Liver (tissue), 9 donors: ENCODE measurements around the gene BRD1. TPM values are rescaled to one million over a fixed set of nuclear protein-coding genes. Genes with fewer than 3 reads are reported as not detected.

ENCODE experiments used
- DNase-seq: peaks from one replicate; pipeline ENCODE4 v3.0.0-alpha.2; 2017; ENCODE audit warnings: low spot score
- H3K27ac ChIP-seq, 2 donors: one replicate each; pipeline ENCODE4 v1.7.0; 2013; ENCODE audit warnings: inconsistent platforms in 2 of 2, low read length in 2 of 2, control low read depth in 1 of 2, low read depth in 1 of 2, mild to moderate bottlenecking in 1 of 2
- H3K27me3 ChIP-seq, 4 donors: one replicate each; pipeline versions ENCODE4 v1.6.1 to v1.7.0; 2013; ENCODE audit warnings: low read length in 3 of 4, inconsistent platforms in 1 of 4, mild to moderate bottlenecking in 1 of 4, moderate library complexity in 1 of 4; ENCODE audit not compliant: control insufficient read depth in 4 of 4, insufficient read depth in 4 of 4
- H3K36me3 ChIP-seq, 4 donors: one replicate each; pipeline versions ENCODE4 v1.6.1 to v1.7.0; 2013; ENCODE audit warnings: low read length in 3 of 4, mild to moderate bottlenecking in 3 of 4, low read depth in 1 of 4, moderate library complexity in 1 of 4; ENCODE audit not compliant: control insufficient read depth in 4 of 4, insufficient read depth in 3 of 4
- H3K4me1 ChIP-seq, 4 donors: one replicate each; pipeline versions ENCODE4 v1.6.1 to v1.7.0; 2013; ENCODE audit warnings: low read length in 3 of 4, mild to moderate bottlenecking in 3 of 4, moderate library complexity in 1 of 4; ENCODE audit not compliant: control insufficient read depth in 4 of 4, insufficient read depth in 4 of 4
- H3K4me3 ChIP-seq, 3 donors: one replicate each; pipeline versions ENCODE4 v1.6.1 to v1.7.0; 2013; ENCODE audit warnings: low read length in 3 of 3, control low read depth in 1 of 3, low read depth in 1 of 3, mild to moderate bottlenecking in 1 of 3
- H3K9ac ChIP-seq, 2 donors: one replicate each; pipeline ENCODE4 v1.7.0; 2013; ENCODE audit warnings: low read length in 2 of 2, mild to moderate bottlenecking in 2 of 2, moderate library complexity in 2 of 2, control low read depth in 1 of 2, low read depth in 1 of 2
- H3K9me3 ChIP-seq, 4 donors: one replicate each; pipeline versions ENCODE4 v1.6.1 to v1.7.0; 2013; ENCODE audit warnings: low read length in 3 of 4; ENCODE audit not compliant: control insufficient read depth in 4 of 4
- EGR1 ChIP-seq, 2 donors: IDR thresholded peaks; 2 replicates each; pipeline ENCODE4 v1.6.1; 2016 to 2018; ENCODE audit warnings: antibody characterized with exemption in 2 of 2, low read depth in 2 of 2
- FOXA1 ChIP-seq: IDR thresholded peaks from 2 replicates; pipeline ENCODE4 v1.6.1; 2016; ENCODE audit warnings: antibody characterized with exemption
- FOXA2 ChIP-seq: IDR thresholded peaks from 2 replicates; pipeline ENCODE4 v1.6.1; 2016; ENCODE audit warnings: antibody characterized with exemption
- GABPA ChIP-seq, 2 donors: IDR thresholded peaks in 1 of 2; conservative IDR thresholded peaks in 1 of 2; 2 replicates each; pipeline ENCODE4 v1.6.1; 2016; ENCODE audit warnings: antibody characterized with exemption in 2 of 2, mild to moderate bottlenecking in 1 of 2, moderate library complexity in 1 of 2
- HNF4A ChIP-seq, 2 donors: conservative IDR thresholded peaks; 2 replicates each; pipeline ENCODE4 v1.6.1; 2016; ENCODE audit warnings: antibody characterized with exemption in 2 of 2, mild to moderate bottlenecking in 2 of 2
- HNF4G ChIP-seq: IDR thresholded peaks from 2 replicates; pipeline ENCODE4 v1.6.1; 2016; ENCODE audit warnings: antibody characterized with exemption
- JUND ChIP-seq, 2 donors: IDR thresholded peaks; 2 replicates each; pipeline ENCODE4 v1.6.1; 2016; ENCODE audit warnings: antibody characterized with exemption in 2 of 2
- MAX ChIP-seq: IDR thresholded peaks from 2 replicates; pipeline ENCODE4 v1.6.1; 2016; ENCODE audit warnings: antibody characterized with exemption
- NR2F2 ChIP-seq: IDR thresholded peaks from 2 replicates; pipeline ENCODE4 v1.6.1; 2016; ENCODE audit warnings: antibody characterized with exemption
- REST ChIP-seq: IDR thresholded peaks from 2 replicates; pipeline ENCODE4 v1.6.1; 2016; ENCODE audit warnings: antibody characterized with exemption, mild to moderate bottlenecking
- RXRA ChIP-seq, 2 donors: IDR thresholded peaks; 2 replicates each; pipeline ENCODE4 v1.6.1; 2017 to 2018; ENCODE audit warnings: antibody characterized with exemption in 2 of 2, mild to moderate bottlenecking in 1 of 2
- SP1 ChIP-seq: IDR thresholded peaks from 2 replicates; pipeline ENCODE4 v1.6.1; 2018; ENCODE audit warnings: antibody characterized with exemption, mild to moderate bottlenecking
- TAF1 ChIP-seq: conservative IDR thresholded peaks from 2 replicates; pipeline ENCODE4 v1.6.1; 2016; ENCODE audit warnings: antibody characterized with exemption, mild to moderate bottlenecking
- YY1 ChIP-seq: IDR thresholded peaks from 2 replicates; pipeline ENCODE4 v1.6.1; 2016; ENCODE audit warnings: antibody characterized with exemption, mild to moderate bottlenecking
- ZBTB33 ChIP-seq: IDR thresholded peaks from 2 replicates; pipeline ENCODE4 v1.6.1; 2016; ENCODE audit warnings: antibody characterized with exemption
- WGBS: extraction: QIAGEN DNeasy Blood & Tissue Kit; methylation state at CpG from one replicate; pipeline ENCODE4 v1.1.7; 2013; 5-methylcytosine and 5-hydroxymethylcytosine counted together
- polyA plus RNA-seq, 2 donors: library from polyadenylated mRNA; stranded (reverse) in 1 of 2; unstranded in 1 of 2; fragments of 200-250 nt in 1 of 2; fragments of >200 nt in 1 of 2; fragmentation: Nextera tagmentation in 1 of 2; extraction: Ambion mirVana in 1 of 2; gene quantifications; one replicate each; pipeline versions ENCODE4 v1.2.1 to v1.2.3, GENCODE V29; 2013 to 2015
- total RNA-seq, 2 donors: library from RNA; depleted of rRNA; stranded (reverse); fragments of >200 nt; gene quantifications; one replicate each; pipeline ENCODE4 v1.2.3, GENCODE V29; 2014
- TF ChIP-seq, protein P1 (sequence below): fragments of 150-350 bp; IDR thresholded peaks from 2 replicates; pipeline ENCODE4 v1.5.1; 2017; ENCODE audit warnings: improper control_type of control experiment, low read depth, low read length; ENCODE audit not compliant: missing input control
- TF ChIP-seq, protein P2 (sequence below): IDR thresholded peaks from 2 replicates; pipeline ENCODE4 v1.6.1; 2016; ENCODE audit warnings: antibody characterized with exemption
- donor health status: healthy.
- donor health status: healthy.
- donor health status: healthy.
- donor health status: healthy.
- donor health status: healthy.

The BRD1 gene
- total and polyA plus RNA-seq, 4 donors = 3.3 to 20.7 (median 11.6) TPM

- Histone ChIP-seq H3K9ac (no peak overlapping the region), H3K4me1 (no peaks in the 10 kb centered on the region), H3K36me3 (peaks cover 15 to 59% (median 28%) of the 10 kb centered on the region in 4 donors), H3K9me3 (no peaks in the 10 kb centered on the region), H3K27me3 (no peaks in the 10 kb centered on the region), H3K27ac (no peak overlapping the region), H3K4me3 (no peak overlapping the region)
- TF ChIP-seq TAF1 (no peak), HNF4A (conservative IDR thresholded peaks at IDR 0.05) (no peak), REST (no peak), FOXA2 (no peak), NR2F2 (no peak), RXRA (IDR thresholded peaks at IDR 0.05) (no peak), MAX (no peak), GABPA (IDR thresholded peaks at IDR 0.05 in 1 of 2, conservative IDR thresholded peaks at IDR 0.05 in 1 of 2) (no peak), EGR1 (IDR thresholded peaks at IDR 0.05; ENCODE audit: low read depth in 2 of 2) (no peak), ZBTB33 (no peak), SP1 (no peak), YY1 (no peak), HNF4G (no peak), FOXA1 (no peak), JUND (IDR thresholded peaks at IDR 0.05) (no peak)
- TF ChIP-seq, protein P1, sequence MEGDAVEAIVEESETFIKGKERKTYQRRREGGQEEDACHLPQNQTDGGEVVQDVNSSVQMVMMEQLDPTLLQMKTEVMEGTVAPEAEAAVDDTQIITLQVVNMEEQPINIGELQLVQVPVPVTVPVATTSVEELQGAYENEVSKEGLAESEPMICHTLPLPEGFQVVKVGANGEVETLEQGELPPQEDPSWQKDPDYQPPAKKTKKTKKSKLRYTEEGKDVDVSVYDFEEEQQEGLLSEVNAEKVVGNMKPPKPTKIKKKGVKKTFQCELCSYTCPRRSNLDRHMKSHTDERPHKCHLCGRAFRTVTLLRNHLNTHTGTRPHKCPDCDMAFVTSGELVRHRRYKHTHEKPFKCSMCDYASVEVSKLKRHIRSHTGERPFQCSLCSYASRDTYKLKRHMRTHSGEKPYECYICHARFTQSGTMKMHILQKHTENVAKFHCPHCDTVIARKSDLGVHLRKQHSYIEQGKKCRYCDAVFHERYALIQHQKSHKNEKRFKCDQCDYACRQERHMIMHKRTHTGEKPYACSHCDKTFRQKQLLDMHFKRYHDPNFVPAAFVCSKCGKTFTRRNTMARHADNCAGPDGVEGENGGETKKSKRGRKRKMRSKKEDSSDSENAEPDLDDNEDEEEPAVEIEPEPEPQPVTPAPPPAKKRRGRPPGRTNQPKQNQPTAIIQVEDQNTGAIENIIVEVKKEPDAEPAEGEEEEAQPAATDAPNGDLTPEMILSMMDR = no peak
- TF ChIP-seq, protein P2, sequence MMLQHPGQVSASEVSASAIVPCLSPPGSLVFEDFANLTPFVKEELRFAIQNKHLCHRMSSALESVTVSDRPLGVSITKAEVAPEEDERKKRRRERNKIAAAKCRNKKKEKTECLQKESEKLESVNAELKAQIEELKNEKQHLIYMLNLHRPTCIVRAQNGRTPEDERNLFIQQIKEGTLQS = no peak
- WGBS = 94% methylated on average over 19 of the region's 19 CpGs
- no peak for DNase-seq
Observed at GRCh38 chr22:49780698-49781288, 46.9 kb downstream of the BRD1 start.
